ENCODE measurements around the gene TSSK2.

The TSSK2 gene

DNA sequence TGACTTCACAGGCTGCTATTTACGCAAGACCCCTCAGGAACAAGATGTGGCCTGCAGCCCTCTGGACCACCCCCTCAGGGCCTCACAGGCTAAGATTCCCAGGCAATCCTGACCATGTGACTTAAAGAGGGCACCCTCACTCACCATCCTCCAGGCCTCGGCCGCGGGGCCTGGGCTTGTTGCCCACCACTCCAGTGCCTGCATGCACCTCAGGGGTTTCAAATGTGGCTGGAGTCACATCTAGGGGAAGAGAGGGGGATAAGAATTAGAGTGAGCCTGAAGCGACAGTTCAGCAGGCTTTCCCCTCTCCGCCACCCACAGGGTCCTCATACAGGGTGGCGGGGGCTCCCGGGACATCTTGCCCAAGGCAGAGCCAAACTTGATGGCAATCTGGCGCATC, 11.3 kb downstream of the TSSK2 start:
- H3K4me3 ChIP-seq (ENCODE audit: low read depth, low read length): no peak overlapping the region
- DNase-seq: no peak
- peaks cover 47% of the 10 kb centered on the region for H3K36me3 ChIP-seq

DNA sequence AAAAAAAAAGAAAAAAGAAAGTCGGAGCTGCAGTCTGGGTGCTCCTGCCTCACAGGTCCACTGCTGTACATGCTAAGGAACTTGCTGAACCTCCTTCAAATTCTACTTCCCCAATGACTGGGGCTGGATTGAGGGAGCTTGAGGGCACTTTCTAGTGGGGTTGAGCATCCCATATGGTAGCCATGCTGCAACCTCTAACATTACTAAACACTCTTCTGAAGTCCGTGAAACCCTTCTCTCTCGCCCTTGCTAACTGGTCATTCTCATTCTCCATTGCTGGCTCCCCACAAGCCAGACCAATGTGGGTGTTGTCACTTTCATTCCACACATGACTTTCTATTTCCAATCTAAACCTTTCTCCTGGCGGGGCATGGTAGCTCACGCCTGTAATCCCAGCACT, 12.1 kb downstream of the TSSK2 start:
- no peak for DNase-seq
- H3K9me3 ChIP-seq: no peaks in the 10 kb centered on the region
- no peaks in the 10 kb centered on the region for H3K4me1 ChIP-seq
- TF ChIP-seq, protein P1, sequence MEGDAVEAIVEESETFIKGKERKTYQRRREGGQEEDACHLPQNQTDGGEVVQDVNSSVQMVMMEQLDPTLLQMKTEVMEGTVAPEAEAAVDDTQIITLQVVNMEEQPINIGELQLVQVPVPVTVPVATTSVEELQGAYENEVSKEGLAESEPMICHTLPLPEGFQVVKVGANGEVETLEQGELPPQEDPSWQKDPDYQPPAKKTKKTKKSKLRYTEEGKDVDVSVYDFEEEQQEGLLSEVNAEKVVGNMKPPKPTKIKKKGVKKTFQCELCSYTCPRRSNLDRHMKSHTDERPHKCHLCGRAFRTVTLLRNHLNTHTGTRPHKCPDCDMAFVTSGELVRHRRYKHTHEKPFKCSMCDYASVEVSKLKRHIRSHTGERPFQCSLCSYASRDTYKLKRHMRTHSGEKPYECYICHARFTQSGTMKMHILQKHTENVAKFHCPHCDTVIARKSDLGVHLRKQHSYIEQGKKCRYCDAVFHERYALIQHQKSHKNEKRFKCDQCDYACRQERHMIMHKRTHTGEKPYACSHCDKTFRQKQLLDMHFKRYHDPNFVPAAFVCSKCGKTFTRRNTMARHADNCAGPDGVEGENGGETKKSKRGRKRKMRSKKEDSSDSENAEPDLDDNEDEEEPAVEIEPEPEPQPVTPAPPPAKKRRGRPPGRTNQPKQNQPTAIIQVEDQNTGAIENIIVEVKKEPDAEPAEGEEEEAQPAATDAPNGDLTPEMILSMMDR (IDR thresholded peaks at IDR 0.05; ENCODE audit: low read depth, low read length): no peak
- peaks cover 11% of the 10 kb centered on the region for H3K27me3 ChIP-seq
- peaks cover 38% of the 10 kb centered on the region for H3K36me3 ChIP-seq
- H3K4me3 ChIP-seq (ENCODE audit: low read depth, low read length): peak overlapping the region; percentile 98; the same call in 1 of the 2 replicates

More for the DNA sequence above, 11.3 kb downstream of the TSSK2 start:
- H3K4me1 ChIP-seq: no peaks in the 10 kb centered on the region
- no peaks in the 10 kb centered on the region for H3K9me3 ChIP-seq
- TF ChIP-seq, protein P1 (IDR thresholded peaks at IDR 0.05; ENCODE audit: low read depth, low read length): no peak
- H3K27me3 ChIP-seq: peaks cover 3% of the 10 kb centered on the region

DNA sequence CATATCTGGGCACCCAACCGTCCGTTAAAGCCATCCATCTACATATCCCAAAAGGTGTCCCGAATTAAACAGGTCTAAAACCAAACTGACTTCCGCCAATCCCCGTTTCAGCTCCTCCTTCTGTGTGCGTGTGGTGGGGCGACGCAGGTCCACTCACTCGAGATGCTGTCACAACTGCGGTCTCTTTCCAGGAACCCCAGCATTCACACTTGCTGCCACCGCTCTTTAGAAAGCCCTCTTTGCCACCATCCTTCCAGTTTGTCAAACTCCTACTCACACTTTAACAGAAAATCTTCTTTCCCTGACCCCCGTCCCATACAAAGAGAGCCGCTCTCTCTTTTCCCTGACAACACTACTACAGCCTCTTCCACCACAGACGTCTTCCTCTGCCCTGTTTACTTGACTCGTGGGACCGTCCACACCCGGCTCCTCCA, 12.9 kb downstream of the TSSK2 start:
- H3K9me3 ChIP-seq: no peaks in the 10 kb centered on the region
- peak overlapping the region; percentile 98 for H3K4me3 ChIP-seq (ENCODE audit: low read depth, low read length)
- no peak for DNase-seq
- TF ChIP-seq, protein P1 (IDR thresholded peaks at IDR 0.05; ENCODE audit: low read depth, low read length): no peak
- no peaks in the 10 kb centered on the region for H3K4me1 ChIP-seq
- H3K27me3 ChIP-seq: peaks cover 19% of the 10 kb centered on the region
- H3K36me3 ChIP-seq: peaks cover 31% of the 10 kb centered on the region

DNA sequence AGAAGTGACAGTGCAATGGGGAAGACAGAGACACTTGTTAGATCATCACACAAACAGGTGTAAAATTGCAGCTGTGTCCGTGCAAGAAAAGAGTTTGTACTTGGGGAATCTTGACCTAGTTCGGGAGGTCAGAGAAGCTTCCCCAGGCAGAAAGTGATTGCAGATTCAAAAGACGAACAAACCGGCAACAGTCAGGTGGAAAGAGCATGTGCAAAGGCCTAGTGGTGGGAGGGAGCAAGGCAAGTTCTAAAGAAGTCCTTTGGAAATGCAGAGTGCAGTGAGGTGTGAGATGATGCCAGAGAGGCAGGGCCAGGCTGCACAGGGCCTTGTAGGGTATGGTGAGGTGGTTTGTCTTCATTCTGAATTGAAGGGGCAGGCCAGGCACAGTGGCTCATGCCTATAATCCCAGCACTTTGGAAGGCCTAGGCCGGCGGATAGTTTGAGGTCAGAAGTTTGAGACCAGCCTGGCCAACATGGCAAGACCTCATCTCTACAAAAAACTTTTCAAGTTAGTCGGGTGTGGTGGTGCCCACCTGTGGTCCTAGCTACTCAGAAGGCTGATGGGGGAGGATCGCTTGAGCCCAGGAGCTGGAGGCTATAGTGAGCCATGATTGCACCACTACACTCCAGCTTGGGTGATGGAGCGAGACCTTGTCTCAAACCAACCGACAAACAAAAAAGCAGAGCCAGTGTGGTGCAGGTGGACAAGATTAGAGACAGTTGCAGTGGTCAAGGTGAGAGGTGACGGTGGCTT, 15.3 kb downstream of the TSSK2 start:
- TF ChIP-seq, protein P1 (IDR thresholded peaks at IDR 0.05; ENCODE audit: low read depth, low read length): no peak
- Histone ChIP-seq H3K27me3 (peaks cover 43% of the 10 kb centered on the region), H3K4me3 (ENCODE audit: low read depth, low read length) (no peak overlapping the region), H3K4me1 (no peaks in the 10 kb centered on the region), H3K36me3 (peaks cover 12% of the 10 kb centered on the region), H3K9me3 (no peaks in the 10 kb centered on the region)
- no peak for DNase-seq

DNA sequence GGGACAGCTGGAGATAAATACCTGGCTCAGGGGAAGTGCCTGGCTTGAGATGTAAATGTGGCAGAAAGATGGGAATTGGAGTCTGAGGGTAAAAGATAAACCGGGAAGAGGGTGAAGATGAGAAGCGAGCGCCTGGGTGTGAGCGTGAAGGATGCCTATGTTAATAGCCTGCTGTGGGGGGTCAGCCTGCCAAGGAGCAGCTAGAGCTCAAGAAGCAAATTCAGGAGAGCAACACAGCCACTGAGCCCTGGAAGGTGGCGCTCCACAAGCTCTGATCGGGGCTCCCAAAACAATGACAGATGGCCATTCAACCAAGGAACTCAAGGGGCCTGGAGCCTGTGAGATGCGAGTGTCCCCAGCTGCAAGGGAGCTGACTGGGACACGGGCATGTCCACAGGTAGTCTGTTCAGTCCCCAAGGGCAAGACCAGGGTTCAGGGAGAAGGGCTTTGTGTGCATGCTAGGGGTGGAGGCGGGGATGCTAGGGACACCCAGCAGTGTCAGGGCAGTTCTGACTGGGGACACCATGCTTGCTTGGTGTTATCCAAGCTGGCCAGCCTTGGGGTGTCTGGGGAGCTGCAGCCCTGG, 16.2 kb downstream of the TSSK2 start:
- TF ChIP-seq, protein P1 (IDR thresholded peaks at IDR 0.05; ENCODE audit: low read depth, low read length): no peak
- peaks cover 52% of the 10 kb centered on the region for H3K27me3 ChIP-seq

More for the DNA sequence above, 16.2 kb downstream of the TSSK2 start:
- H3K9me3 ChIP-seq: no peaks in the 10 kb centered on the region
- no peak overlapping the region for H3K4me3 ChIP-seq (ENCODE audit: low read depth, low read length)
- H3K36me3 ChIP-seq: peaks cover 4% of the 10 kb centered on the region
- no peaks in the 10 kb centered on the region for H3K4me1 ChIP-seq
- DNase-seq: no peak

Data from BE2C (cell line).